GM12892 (cell line): ENCODE measurements around the gene C1QTNF6.

Experiments
- POLR2A ChIP-seq: IDR thresholded peaks from 2 replicates; pipeline ENCODE4 v1.6.1; 2011; ENCODE audit warnings: low read depth, low read length, control low read depth
- POLR2AphosphoS5 ChIP-seq: IDR thresholded peaks from 2 replicates; pipeline ENCODE4 v1.6.1; 2011; ENCODE audit warnings: low read depth, low read length, control low read depth

GRCh38 chr22:37229805-37230672, 42.0 kb upstream of the C1QTNF6 start:
- no peak; the same call in 1 of the 2 replicates for TF ChIP-seq POLR2A
- TF ChIP-seq POLR2AphosphoS5, result peak; percentile 63; the same call in 1 of the 2 replicates
